ENCODE measurements around the gene CLEC4F.

DNA sequence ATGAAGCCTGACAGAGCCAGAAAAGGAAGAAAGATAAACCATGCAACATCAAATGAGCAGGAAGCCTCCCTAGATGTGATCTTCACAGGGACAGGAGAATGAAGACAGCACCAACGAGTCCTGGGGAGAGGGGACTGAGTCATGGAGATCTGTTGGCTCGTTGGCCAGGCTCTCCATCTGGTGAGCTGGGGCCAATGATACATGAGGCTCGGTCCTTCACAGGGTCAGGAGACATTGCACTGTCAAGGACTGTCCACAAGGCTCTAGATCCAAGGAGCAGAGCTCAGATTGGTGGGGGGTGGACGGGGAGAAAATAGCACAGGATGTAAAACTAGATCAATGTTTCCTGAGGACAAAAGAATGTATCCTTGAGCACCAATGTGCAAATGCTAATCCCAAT, 14.5 kb upstream of the CLEC4F start:
- TF ChIP-seq POLR2A (IDR thresholded peaks at IDR 0.05; ENCODE audit: low read depth, low read length) (no peak), PAX5 (IDR thresholded peaks at IDR 0.05; ENCODE audit: insufficient read depth, low read length, severe bottlenecking) (no peak), POLR2AphosphoS5 (IDR thresholded peaks at IDR 0.05; ENCODE audit: low read depth, low read length) (no peak), TAF1 (IDR thresholded peaks at IDR 0.05; ENCODE audit: low read depth, low read length) (no peak)

All from GM12891 (cell line).